Measurements from ENCODE around the gene TMEM120A.

DNA sequence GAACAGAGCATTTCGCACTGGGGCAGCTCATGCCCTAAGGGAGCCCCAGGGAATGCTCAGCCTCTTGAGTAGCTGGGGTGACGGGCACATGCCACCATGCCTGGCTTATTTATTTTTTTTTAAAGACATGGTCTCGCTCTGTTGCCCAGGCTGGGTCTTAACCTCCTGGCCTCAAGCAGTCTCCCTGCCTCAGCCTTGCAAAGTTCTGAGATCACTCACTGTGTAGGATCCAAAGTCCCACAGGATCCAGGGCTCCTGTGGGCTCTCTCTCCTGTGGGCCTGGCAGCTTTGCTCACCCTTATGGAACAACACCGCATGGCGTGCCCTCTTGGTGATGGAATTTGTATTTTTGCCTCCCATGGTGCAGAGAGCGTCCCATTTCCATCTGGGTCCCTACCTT, 34.0 kb downstream of the TMEM120A start:
- TF ChIP-seq, protein P1, sequence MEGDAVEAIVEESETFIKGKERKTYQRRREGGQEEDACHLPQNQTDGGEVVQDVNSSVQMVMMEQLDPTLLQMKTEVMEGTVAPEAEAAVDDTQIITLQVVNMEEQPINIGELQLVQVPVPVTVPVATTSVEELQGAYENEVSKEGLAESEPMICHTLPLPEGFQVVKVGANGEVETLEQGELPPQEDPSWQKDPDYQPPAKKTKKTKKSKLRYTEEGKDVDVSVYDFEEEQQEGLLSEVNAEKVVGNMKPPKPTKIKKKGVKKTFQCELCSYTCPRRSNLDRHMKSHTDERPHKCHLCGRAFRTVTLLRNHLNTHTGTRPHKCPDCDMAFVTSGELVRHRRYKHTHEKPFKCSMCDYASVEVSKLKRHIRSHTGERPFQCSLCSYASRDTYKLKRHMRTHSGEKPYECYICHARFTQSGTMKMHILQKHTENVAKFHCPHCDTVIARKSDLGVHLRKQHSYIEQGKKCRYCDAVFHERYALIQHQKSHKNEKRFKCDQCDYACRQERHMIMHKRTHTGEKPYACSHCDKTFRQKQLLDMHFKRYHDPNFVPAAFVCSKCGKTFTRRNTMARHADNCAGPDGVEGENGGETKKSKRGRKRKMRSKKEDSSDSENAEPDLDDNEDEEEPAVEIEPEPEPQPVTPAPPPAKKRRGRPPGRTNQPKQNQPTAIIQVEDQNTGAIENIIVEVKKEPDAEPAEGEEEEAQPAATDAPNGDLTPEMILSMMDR (conservative IDR thresholded peaks at IDR 0.05; ENCODE audit: low read depth in 2 of 2) = no peak
- TF ChIP-seq POLR2AphosphoS5 (IDR thresholded peaks at IDR 0.05; ENCODE audit: low read depth) (no peak), EZH2 (IDR thresholded peaks at IDR 0.05; ENCODE audit: low read depth, unreplicated experiment) (no peak), JUNB (IDR thresholded peaks at IDR 0.05; ENCODE audit: unreplicated experiment) (no peak), EZH2phosphoT487 (IDR thresholded peaks at IDR 0.05; ENCODE audit: unreplicated experiment) (no peak), NANOG (IDR thresholded peaks at IDR 0.05; ENCODE audit: borderline replicate concordance) (no peak), STAT1 (IDR thresholded peaks at IDR 0.05; ENCODE audit: unreplicated experiment) (no peak)
- TF ChIP-seq, protein P2, sequence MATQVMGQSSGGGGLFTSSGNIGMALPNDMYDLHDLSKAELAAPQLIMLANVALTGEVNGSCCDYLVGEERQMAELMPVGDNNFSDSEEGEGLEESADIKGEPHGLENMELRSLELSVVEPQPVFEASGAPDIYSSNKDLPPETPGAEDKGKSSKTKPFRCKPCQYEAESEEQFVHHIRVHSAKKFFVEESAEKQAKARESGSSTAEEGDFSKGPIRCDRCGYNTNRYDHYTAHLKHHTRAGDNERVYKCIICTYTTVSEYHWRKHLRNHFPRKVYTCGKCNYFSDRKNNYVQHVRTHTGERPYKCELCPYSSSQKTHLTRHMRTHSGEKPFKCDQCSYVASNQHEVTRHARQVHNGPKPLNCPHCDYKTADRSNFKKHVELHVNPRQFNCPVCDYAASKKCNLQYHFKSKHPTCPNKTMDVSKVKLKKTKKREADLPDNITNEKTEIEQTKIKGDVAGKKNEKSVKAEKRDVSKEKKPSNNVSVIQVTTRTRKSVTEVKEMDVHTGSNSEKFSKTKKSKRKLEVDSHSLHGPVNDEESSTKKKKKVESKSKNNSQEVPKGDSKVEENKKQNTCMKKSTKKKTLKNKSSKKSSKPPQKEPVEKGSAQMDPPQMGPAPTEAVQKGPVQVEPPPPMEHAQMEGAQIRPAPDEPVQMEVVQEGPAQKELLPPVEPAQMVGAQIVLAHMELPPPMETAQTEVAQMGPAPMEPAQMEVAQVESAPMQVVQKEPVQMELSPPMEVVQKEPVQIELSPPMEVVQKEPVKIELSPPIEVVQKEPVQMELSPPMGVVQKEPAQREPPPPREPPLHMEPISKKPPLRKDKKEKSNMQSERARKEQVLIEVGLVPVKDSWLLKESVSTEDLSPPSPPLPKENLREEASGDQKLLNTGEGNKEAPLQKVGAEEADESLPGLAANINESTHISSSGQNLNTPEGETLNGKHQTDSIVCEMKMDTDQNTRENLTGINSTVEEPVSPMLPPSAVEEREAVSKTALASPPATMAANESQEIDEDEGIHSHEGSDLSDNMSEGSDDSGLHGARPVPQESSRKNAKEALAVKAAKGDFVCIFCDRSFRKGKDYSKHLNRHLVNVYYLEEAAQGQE (IDR thresholded peaks at IDR 0.05; ENCODE audit: unreplicated experiment) = no peak
- TF ChIP-seq, protein P3, sequence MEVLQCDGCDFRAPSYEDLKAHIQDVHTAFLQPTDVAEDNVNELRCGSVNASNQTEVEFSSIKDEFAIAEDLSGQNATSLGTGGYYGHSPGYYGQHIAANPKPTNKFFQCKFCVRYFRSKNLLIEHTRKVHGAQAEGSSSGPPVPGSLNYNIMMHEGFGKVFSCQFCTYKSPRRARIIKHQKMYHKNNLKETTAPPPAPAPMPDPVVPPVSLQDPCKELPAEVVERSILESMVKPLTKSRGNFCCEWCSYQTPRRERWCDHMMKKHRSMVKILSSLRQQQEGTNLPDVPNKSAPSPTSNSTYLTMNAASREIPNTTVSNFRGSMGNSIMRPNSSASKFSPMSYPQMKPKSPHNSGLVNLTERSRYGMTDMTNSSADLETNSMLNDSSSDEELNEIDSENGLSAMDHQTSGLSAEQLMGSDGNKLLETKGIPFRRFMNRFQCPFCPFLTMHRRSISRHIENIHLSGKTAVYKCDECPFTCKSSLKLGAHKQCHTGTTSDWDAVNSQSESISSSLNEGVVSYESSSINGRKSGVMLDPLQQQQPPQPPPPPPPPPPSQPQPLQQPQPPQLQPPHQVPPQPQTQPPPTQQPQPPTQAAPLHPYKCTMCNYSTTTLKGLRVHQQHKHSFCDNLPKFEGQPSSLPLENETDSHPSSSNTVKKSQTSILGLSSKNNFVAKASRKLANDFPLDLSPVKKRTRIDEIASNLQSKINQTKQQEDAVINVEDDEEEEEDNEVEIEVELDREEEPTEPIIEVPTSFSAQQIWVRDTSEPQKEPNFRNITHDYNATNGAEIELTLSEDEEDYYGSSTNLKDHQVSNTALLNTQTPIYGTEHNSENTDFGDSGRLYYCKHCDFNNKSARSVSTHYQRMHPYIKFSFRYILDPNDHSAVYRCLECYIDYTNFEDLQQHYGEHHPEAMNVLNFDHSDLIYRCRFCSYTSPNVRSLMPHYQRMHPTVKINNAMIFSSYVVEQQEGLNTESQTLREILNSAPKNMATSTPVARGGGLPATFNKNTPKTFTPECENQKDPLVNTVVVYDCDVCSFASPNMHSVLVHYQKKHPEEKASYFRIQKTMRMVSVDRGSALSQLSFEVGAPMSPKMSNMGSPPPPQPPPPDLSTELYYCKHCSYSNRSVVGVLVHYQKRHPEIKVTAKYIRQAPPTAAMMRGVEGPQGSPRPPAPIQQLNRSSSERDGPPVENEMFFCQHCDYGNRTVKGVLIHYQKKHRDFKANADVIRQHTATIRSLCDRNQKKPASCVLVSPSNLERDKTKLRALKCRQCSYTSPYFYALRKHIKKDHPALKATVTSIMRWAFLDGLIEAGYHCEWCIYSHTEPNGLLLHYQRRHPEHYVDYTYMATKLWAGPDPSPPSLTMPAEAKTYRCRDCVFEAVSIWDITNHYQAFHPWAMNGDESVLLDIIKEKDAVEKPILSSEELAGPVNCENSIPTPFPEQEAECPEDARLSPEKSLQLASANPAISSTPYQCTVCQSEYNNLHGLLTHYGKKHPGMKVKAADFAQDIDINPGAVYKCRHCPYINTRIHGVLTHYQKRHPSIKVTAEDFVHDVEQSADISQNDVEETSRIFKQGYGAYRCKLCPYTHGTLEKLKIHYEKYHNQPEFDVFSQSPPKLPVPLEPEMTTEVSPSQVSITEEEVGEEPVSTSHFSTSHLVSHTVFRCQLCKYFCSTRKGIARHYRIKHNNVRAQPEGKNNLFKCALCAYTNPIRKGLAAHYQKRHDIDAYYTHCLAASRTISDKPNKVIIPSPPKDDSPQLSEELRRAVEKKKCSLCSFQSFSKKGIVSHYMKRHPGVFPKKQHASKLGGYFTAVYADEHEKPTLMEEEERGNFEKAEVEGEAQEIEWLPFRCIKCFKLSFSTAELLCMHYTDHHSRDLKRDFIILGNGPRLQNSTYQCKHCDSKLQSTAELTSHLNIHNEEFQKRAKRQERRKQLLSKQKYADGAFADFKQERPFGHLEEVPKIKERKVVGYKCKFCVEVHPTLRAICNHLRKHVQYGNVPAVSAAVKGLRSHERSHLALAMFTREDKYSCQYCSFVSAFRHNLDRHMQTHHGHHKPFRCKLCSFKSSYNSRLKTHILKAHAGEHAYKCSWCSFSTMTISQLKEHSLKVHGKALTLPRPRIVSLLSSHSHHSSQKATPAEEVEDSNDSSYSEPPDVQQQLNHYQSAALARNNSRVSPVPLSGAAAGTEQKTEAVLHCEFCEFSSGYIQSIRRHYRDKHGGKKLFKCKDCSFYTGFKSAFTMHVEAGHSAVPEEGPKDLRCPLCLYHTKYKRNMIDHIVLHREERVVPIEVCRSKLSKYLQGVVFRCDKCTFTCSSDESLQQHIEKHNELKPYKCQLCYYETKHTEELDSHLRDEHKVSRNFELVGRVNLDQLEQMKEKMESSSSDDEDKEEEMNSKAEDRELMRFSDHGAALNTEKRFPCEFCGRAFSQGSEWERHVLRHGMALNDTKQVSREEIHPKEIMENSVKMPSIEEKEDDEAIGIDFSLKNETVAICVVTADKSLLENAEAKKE (CRISPR knock-in tag; IDR thresholded peaks at IDR 0.05) = no peak
- TF ChIP-seq, protein P4, sequence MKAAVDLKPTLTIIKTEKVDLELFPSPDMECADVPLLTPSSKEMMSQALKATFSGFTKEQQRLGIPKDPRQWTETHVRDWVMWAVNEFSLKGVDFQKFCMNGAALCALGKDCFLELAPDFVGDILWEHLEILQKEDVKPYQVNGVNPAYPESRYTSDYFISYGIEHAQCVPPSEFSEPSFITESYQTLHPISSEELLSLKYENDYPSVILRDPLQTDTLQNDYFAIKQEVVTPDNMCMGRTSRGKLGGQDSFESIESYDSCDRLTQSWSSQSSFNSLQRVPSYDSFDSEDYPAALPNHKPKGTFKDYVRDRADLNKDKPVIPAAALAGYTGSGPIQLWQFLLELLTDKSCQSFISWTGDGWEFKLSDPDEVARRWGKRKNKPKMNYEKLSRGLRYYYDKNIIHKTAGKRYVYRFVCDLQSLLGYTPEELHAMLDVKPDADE (IDR thresholded peaks at IDR 0.05) = no peak

Data from GM23338 (cell line).